Vagina (tissue), 2 donors: Measurements from ENCODE around the gene TRIAP1. TPM values are rescaled to one million over a fixed set of nuclear protein-coding genes. Genes with fewer than 3 reads are reported as not detected.

Source experiments
- DNase-seq, 2 donors: peaks; one replicate each; pipeline ENCODE4 v3.0.0-alpha.2; 2017; ENCODE audit errors: extremely low spot score in 2 of 2
- H3K27ac ChIP-seq: fragments of 200-600 bp; sonication (generic); one replicate; pipeline ENCODE4 v1.5.1; 2019
- H3K27me3 ChIP-seq: fragments of 200-600 bp; sonication (generic); one replicate; pipeline ENCODE4 v1.5.1; 2019
- H3K36me3 ChIP-seq, 2 donors: fragments of 200-600 bp; sonication (generic); one replicate each; pipeline ENCODE4 v1.5.1; 2017 to 2019
- H3K4me1 ChIP-seq: fragments of 200-600 bp; sonication (generic); one replicate; pipeline ENCODE4 v1.5.1; 2019
- H3K4me3 ChIP-seq, 2 donors: fragments of 200-600 bp; sonication (generic); 1 replicate in 1 of 2; 2 replicates in 1 of 2; pipeline ENCODE4 v1.5.1; 2016 to 2019
- H3K9me3 ChIP-seq: fragments of 200-600 bp; sonication (generic); one replicate; pipeline ENCODE4 v1.5.1; 2019
- POLR2A ChIP-seq, 2 donors: fragments of 450-650 bp; IDR thresholded peaks; one replicate each; pipeline ENCODE4 v1.6.1; 2017; ENCODE audit warnings: antibody characterized with exemption in 2 of 2, mild to moderate bottlenecking in 2 of 2, moderate library complexity in 2 of 2
- POLR2AphosphoS5 ChIP-seq, 2 donors: sonication (generic); formaldehyde crosslinking; IDR thresholded peaks; one replicate each; pipeline ENCODE4 v1.9.0; 2017; ENCODE audit warnings: antibody characterized with exemption in 2 of 2, mild to moderate bottlenecking in 2 of 2, low read depth in 1 of 2; ENCODE audit not compliant: insufficient read depth in 1 of 2
- intact Hi-C: fragments of 100-400 bp; cut with DNase I; formaldehyde crosslinking; loops from one replicate; pipeline ENCODE4 v1.15.1; 2023
- total RNA-seq: library from RNA; depleted of rRNA; stranded (reverse); fragments of >200 nt; gene quantifications from one replicate; pipeline ENCODE4 v1.2.3, GENCODE V29; 2016
- TF ChIP-seq, protein P1 (sequence below), 3 experiments: fragments of 450-650 bp in 2 of 3; fragments of 200-600 bp in 1 of 3; sonication (generic) in 1 of 3; IDR thresholded peaks; one replicate each; pipeline ENCODE4 v1.5.1; 2017 to 2019; ENCODE audit warnings: antibody characterized with exemption in 3 of 3, mild to moderate bottlenecking in 2 of 3, moderate library complexity in 2 of 3

TRIAP1 gene
- total RNA-seq, 1 donor from 2014 or later = 3.9 TPM

- Histone ChIP-seq H3K9me3 (no peaks in the 10 kb centered on the region), H3K27ac (peak overlapping the region; percentile 93), H3K4me1 (peaks cover 44% of the 10 kb centered on the region), H3K4me3 (peak overlapping the region; percentile 92), H3K27me3 (no peaks in the 10 kb centered on the region), H3K36me3 (peaks cover 0 to 20% of the 10 kb centered on the region in 2 donors)
- TF ChIP-seq POLR2A (IDR thresholded peaks at IDR 0.05) (no peak), POLR2AphosphoS5 (IDR thresholded peaks at IDR 0.05; ENCODE audit: insufficient read depth in 1 of 2, low read depth in 1 of 2) (no peak)
- TF ChIP-seq, protein P1, sequence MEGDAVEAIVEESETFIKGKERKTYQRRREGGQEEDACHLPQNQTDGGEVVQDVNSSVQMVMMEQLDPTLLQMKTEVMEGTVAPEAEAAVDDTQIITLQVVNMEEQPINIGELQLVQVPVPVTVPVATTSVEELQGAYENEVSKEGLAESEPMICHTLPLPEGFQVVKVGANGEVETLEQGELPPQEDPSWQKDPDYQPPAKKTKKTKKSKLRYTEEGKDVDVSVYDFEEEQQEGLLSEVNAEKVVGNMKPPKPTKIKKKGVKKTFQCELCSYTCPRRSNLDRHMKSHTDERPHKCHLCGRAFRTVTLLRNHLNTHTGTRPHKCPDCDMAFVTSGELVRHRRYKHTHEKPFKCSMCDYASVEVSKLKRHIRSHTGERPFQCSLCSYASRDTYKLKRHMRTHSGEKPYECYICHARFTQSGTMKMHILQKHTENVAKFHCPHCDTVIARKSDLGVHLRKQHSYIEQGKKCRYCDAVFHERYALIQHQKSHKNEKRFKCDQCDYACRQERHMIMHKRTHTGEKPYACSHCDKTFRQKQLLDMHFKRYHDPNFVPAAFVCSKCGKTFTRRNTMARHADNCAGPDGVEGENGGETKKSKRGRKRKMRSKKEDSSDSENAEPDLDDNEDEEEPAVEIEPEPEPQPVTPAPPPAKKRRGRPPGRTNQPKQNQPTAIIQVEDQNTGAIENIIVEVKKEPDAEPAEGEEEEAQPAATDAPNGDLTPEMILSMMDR (IDR thresholded peaks at IDR 0.05) = no peak
- intact Hi-C loops = no loop called here
- no peak for DNase-seq
Observed at GRCh38 chr12:120468325-120468820, 22.2 kb upstream of the TRIAP1 start.

DNA sequence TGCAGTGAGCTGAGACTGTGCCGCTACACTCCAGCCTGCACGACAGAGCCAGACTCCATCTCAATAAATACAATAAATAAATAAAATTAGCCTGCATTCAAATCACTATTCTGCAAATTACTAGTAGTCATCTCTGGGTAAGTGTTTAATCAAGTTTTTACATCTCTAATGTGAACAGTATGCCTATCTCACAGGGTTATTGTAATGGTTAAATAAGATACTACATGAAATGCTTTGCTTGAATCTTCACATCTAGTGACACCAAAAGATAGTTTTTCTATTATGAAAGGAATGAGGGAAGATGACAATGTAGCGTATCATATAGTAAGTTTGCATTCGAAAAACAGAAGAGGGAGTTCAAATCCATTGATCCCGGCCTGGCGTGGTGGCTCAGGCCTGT lies 21.3 kb upstream of the TRIAP1 start:
- TF ChIP-seq POLR2AphosphoS5 (IDR thresholded peaks at IDR 0.05; ENCODE audit: insufficient read depth in 1 of 2, low read depth in 1 of 2) = no peak
- TF ChIP-seq, protein P1 (IDR thresholded peaks at IDR 0.05) = no peak
- no peak for TF ChIP-seq POLR2A (IDR thresholded peaks at IDR 0.05)
- Histone ChIP-seq H3K27me3 (no peaks in the 10 kb centered on the region), H3K27ac (no peak overlapping the region), H3K4me1 (peaks cover 44% of the 10 kb centered on the region), H3K36me3 (peaks cover 0 to 29% of the 10 kb centered on the region in 2 donors), H3K9me3 (no peaks in the 10 kb centered on the region), H3K4me3 (no peak overlapping the region)
- intact Hi-C loops = no loop called here
- DNase-seq = no peak

DNA sequence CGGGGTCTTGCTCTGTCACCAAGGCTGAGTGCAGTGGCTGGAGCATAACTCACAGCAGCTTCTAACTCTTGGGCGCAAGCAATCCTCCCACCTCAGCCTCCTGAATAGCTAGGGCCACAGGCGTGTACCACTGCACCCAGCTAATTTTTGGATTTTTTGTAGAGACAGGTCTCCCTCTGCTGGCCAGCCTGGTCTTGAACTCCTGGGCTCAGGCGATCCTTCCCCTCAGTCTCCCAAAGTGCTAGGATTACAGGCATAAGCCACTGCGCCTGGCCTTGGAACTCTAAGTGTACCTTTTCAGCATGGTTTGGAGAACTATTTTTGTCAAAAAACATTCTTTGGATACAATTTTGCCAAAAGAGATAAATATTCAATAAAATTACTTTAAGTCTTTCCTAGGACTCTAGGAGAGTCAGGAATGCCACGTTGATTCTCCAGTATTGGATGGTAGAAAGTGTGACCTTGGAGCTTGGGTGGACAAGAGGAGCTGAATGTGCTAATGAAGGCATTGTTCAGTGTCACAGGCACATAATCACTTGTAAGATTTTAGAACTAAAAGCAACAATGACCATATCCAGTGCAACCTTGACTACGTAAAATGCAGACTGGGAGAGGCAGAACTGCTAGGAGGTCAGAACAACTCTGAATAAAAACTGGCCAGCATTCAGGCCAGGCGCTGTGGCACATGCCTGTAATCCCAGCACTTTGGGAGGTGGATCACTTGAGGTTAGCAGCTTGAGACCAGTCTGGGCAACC lies 20.6 kb upstream of the TRIAP1 start:
- TF ChIP-seq, protein P1 (IDR thresholded peaks at IDR 0.05) = peak in 1 of 3 experiments; percentile 20
- no peak for TF ChIP-seq POLR2A (IDR thresholded peaks at IDR 0.05)
- no peak for TF ChIP-seq POLR2AphosphoS5 (IDR thresholded peaks at IDR 0.05; ENCODE audit: insufficient read depth in 1 of 2, low read depth in 1 of 2)
- H3K36me3 ChIP-seq = peaks cover 0 to 36% of the 10 kb centered on the region in 2 donors
- intact Hi-C loops = no loop called here
- H3K27ac ChIP-seq = no peak overlapping the region
- H3K9me3 ChIP-seq = no peaks in the 10 kb centered on the region
- no peaks in the 10 kb centered on the region for H3K27me3 ChIP-seq
- H3K4me3 ChIP-seq = no peak overlapping the region
- no peak for DNase-seq
- peaks cover 44% of the 10 kb centered on the region for H3K4me1 ChIP-seq

DNA sequence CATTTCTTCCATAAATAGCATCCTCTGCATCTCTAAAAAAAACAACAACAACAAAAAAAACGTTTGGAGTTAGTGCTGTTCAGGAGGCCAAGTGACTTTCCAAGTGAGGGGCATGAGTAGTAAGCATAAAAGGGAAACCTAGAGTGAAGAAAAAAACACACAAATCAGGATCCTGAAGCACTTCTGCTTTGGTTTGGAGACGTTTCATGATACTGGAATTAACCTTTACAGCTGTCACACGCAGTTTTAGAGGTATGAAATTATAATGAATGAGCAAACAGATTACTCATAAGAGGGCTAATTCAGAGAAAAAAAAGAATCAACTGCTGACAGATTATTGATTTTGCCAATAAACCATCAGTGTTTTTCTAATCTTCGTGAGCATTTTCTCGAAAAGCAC lies 19.6 kb upstream of the TRIAP1 start:
- Histone ChIP-seq H3K9me3 (no peaks in the 10 kb centered on the region), H3K4me3 (no peak overlapping the region), H3K4me1 (peaks cover 35% of the 10 kb centered on the region), H3K27ac (no peak overlapping the region), H3K27me3 (no peaks in the 10 kb centered on the region), H3K36me3 (peaks cover 0 to 46% of the 10 kb centered on the region in 2 donors)
- intact Hi-C loops = no loop called here
- TF ChIP-seq, protein P1 (IDR thresholded peaks at IDR 0.05) = no peak
- TF ChIP-seq POLR2A (IDR thresholded peaks at IDR 0.05) = no peak
- TF ChIP-seq POLR2AphosphoS5 (IDR thresholded peaks at IDR 0.05; ENCODE audit: insufficient read depth in 1 of 2, low read depth in 1 of 2) = no peak
- DNase-seq = no peak

- Histone ChIP-seq H3K27me3 (no peaks in the 10 kb centered on the region), H3K27ac (no peak overlapping the region), H3K36me3 (peaks cover 0 to 64% of the 10 kb centered on the region in 2 donors), H3K4me3 (no peak overlapping the region), H3K4me1 (peaks cover 26% of the 10 kb centered on the region), H3K9me3 (no peaks in the 10 kb centered on the region)
- no peak for DNase-seq
- TF ChIP-seq, protein P1 (IDR thresholded peaks at IDR 0.05) = no peak
- no peak for TF ChIP-seq POLR2AphosphoS5 (IDR thresholded peaks at IDR 0.05; ENCODE audit: insufficient read depth in 1 of 2, low read depth in 1 of 2)
- TF ChIP-seq POLR2A (IDR thresholded peaks at IDR 0.05) = no peak
- intact Hi-C loops = no loop called here
Observed at GRCh38 chr12:120463712-120464111, 17.5 kb upstream of the TRIAP1 start.
